Articular chondrocyte of knee joint (primary cell): Measurements from ENCODE around the gene NUP210. TPM values are rescaled to one million over a fixed set of nuclear protein-coding genes. Genes with fewer than 3 reads are reported as not detected.

Experiments used
- small RNA-seq: library from RNA; depleted of rRNA; stranded (forward); fragments of <200 nt; gene quantifications from one replicate; pipeline ENCODE3, GENCODE V24; 2012
- total RNA-seq: library from RNA; depleted of rRNA; stranded (reverse); fragments of >200 nt; gene quantifications from 2 replicates; pipeline ENCODE4 v1.2.3, GENCODE V29; 2012

The NUP210 gene
- total RNA-seq = 0.26 and 0.32 TPM in 2 replicates

GRCh38 chr3:13420045-13420830 lies at the start of gene NUP210:
Gene NUP210, minus strand, starts transcription at chr3:13420322. Its CDS starts 96 bp downstream, at chr3:13420226.

Small RNA genes lying within 50 kb of the gene (small RNA-seq; reads per million reads assigned to genes)
- not detected for gene AC027124.2

Other genes starting within 250 kb of the NUP210 start
- 9.0 and 12.9 TPM in 2 replicates for gene HDAC11, start 60.0 kb upstream of the NUP210 start, total RNA-seq
- gene FBLN2, start 128.8 kb upstream of the NUP210 start, total RNA-seq = 53.0 and 56.7 TPM in 2 replicates